C4-2B (cell line): ENCODE results near the gene KLHL9.

ENCODE experiments used
- CTCF ChIP-seq: fragments of 450-650 bp; conservative IDR thresholded peaks from 2 replicates; pipeline ENCODE4 v1.5.1; 2017; ENCODE audit warnings: mild to moderate bottlenecking
- ZFX ChIP-seq: fragments of 450-650 bp; IDR thresholded peaks from 2 replicates; pipeline ENCODE4 v1.6.1; 2017

- TF ChIP-seq ZFX (no peak), CTCF (no peak)
Observed at GRCh38 chr9:21289848-21290247, 45.4 kb downstream of the KLHL9 start.
